Type B pancreatic cell (in vitro differentiated cells): ENCODE measurements around the gene SIDT1. TPM values are rescaled to one million over a fixed set of nuclear protein-coding genes. Genes with fewer than 3 reads are reported as not detected.

Experiments used
- DNase-seq: peaks from one replicate; pipeline ENCODE4 v3.0.0; 2021; ENCODE audit warnings: mixed read lengths; ENCODE audit not compliant: unreplicated experiment; ENCODE audit errors: extremely low spot score
- H3K27ac Mint-ChIP-seq: 2 replicates; pipeline ENCODE4 v1.8.0; 2021; ENCODE audit warnings: mild to moderate bottlenecking, mixed read lengths
- H3K27me3 Mint-ChIP-seq: 2 replicates; pipeline ENCODE4 v1.8.0; 2021; ENCODE audit warnings: mixed read lengths
- H3K36me3 Mint-ChIP-seq: 2 replicates; pipeline ENCODE4 v1.8.0; 2021; ENCODE audit warnings: mixed read lengths
- H3K4me1 Mint-ChIP-seq: one replicate; pipeline ENCODE4 v1.8.0; 2021; ENCODE audit warnings: mixed read lengths; ENCODE audit not compliant: unreplicated experiment
- H3K4me3 Mint-ChIP-seq: 2 replicates; pipeline ENCODE4 v1.8.0; 2021; ENCODE audit warnings: mild to moderate bottlenecking, mixed read lengths
- H3K9me3 Mint-ChIP-seq: 2 replicates; pipeline ENCODE4 v1.8.0; 2021; ENCODE audit warnings: mixed read lengths
- CTCF ChIP-seq: fragments of 200-600 bp; sonication (generic); conservative IDR thresholded peaks from 2 replicates; pipeline ENCODE4 v1.5.0; 2021; ENCODE audit warnings: antibody characterized with exemption, mild to moderate bottlenecking
- total RNA-seq: library from RNA; stranded (reverse); gene quantifications from 2 replicates; pipeline ENCODE4 v1.2.1, GENCODE V29; 2021; ENCODE audit warnings: low replicate concordance

SIDT1 gene
- total RNA-seq, 1 donor from 2014 or later, result 0.97 TPM

- no peak for TF ChIP-seq CTCF
- H3K36me3 Mint-ChIP-seq, result no peaks in the 10 kb centered on the region
- DNase-seq, result no peak
- peak overlapping the region; percentile 8 for H3K4me3 Mint-ChIP-seq
- peaks cover 4% of the 10 kb centered on the region for H3K9me3 Mint-ChIP-seq
- peaks cover 22% of the 10 kb centered on the region for H3K4me1 Mint-ChIP-seq
- peaks cover 3% of the 10 kb centered on the region for H3K27me3 Mint-ChIP-seq
- peak overlapping the region; percentile 39 for H3K27ac Mint-ChIP-seq
Measured at GRCh38 chr3:113574213-113574612, 41.9 kb downstream of the SIDT1 start.

DNA sequence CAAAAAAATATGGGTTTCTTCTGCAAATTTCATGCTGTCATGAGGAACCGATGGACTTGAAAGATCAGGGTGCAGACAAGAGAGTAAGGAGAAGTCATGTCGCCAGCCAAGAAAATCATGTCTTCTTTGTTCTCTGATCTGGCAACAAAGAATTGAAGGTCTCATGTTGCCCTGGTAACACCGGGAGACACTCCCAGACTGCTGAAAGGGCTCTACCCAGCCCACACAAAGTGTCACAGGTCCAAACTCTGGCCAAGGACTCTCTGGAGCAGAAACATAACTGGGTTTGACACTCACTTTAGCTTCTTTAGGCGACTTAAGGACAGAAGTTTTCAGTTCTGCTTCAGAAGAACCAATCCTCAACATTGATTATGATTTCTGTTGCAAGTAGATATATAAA, 42.9 kb downstream of the SIDT1 start:
- no peaks in the 10 kb centered on the region for H3K36me3 Mint-ChIP-seq
- H3K27ac Mint-ChIP-seq, result peak overlapping the region; percentile 39
- DNase-seq, result no peak
- H3K4me1 Mint-ChIP-seq, result peaks cover 22% of the 10 kb centered on the region
- H3K9me3 Mint-ChIP-seq, result peaks cover 4% of the 10 kb centered on the region
- peak overlapping the region; percentile 5 for H3K4me3 Mint-ChIP-seq
- H3K27me3 Mint-ChIP-seq, result peaks cover 3% of the 10 kb centered on the region
- TF ChIP-seq CTCF, result no peak

- DNase-seq, result no peak
Measured at GRCh38 chr3:113585228-113585627, 52.9 kb downstream of the SIDT1 start.

DNA sequence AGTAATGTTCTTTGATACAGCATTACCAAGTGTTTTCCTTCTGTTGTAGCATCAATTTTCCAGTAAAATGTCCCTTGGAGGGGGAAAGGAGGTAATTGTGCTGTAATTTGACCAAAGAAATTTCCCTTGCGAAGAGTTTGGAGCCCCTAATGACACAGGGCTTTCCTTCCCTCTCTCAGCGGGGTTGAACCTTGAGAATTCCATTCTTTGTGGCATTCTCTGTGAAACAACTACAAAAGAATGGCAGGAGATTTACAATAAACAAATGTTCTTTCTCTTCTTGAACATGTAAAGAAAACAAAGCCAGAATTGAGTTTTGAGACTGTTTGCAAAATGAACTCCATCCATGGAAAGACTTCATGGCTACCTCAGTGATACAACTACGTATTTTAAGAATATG, 53.4 kb downstream of the SIDT1 start:
- no peak for TF ChIP-seq CTCF
- peaks cover 5% of the 10 kb centered on the region for H3K9me3 Mint-ChIP-seq
- H3K36me3 Mint-ChIP-seq, result no peaks in the 10 kb centered on the region
- no peak overlapping the region for H3K4me3 Mint-ChIP-seq
- no peak overlapping the region for H3K27ac Mint-ChIP-seq
- DNase-seq, result no peak
- no peaks in the 10 kb centered on the region for H3K27me3 Mint-ChIP-seq
- H3K4me1 Mint-ChIP-seq, result peaks cover 5% of the 10 kb centered on the region

More at GRCh38 chr3:113585228-113585627, 52.9 kb downstream of the SIDT1 start:
- no peaks in the 10 kb centered on the region for H3K27me3 Mint-ChIP-seq
- no peak overlapping the region for H3K4me3 Mint-ChIP-seq
- no peaks in the 10 kb centered on the region for H3K36me3 Mint-ChIP-seq
- H3K9me3 Mint-ChIP-seq, result peaks cover 5% of the 10 kb centered on the region
- peaks cover 4% of the 10 kb centered on the region for H3K4me1 Mint-ChIP-seq
- no peak overlapping the region for H3K27ac Mint-ChIP-seq
- TF ChIP-seq CTCF, result no peak

DNA sequence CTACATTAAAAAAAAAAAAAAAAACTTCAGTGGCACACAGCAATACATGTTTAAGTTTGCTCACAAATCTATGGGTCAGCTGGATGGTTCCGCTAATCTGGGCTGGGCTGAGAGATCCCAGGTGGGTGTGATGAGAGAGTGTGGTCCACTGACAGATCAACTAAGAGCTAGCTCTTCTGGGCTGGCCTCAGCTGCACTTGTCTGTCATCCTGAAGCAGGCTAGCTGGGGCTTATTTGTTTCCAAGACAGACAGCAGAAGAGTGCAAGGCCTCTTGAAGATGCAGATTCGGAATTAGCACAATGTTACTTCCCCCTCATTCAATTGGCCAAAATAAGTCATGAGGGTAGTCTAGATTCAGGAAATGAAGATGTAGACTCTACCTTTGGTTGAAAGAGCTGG, 56.5 kb downstream of the SIDT1 start:
- no peak for TF ChIP-seq CTCF
- Mint-ChIP-seq H3K27me3 (no peaks in the 10 kb centered on the region), H3K4me1 (peaks cover 9% of the 10 kb centered on the region), H3K27ac (no peak overlapping the region), H3K4me3 (no peak overlapping the region), H3K9me3 (peaks cover 5% of the 10 kb centered on the region), H3K36me3 (no peaks in the 10 kb centered on the region)
- no peak for DNase-seq

GRCh38 chr3:113589971-113590370, 57.6 kb downstream of the SIDT1 start:
- Mint-ChIP-seq H3K27ac (no peak overlapping the region), H3K4me1 (peaks cover 9% of the 10 kb centered on the region), H3K9me3 (peaks cover 3% of the 10 kb centered on the region), H3K36me3 (no peaks in the 10 kb centered on the region), H3K4me3 (no peak overlapping the region), H3K27me3 (no peaks in the 10 kb centered on the region)
- no peak for DNase-seq
- no peak for TF ChIP-seq CTCF
